Mesodermal cell (in vitro differentiated cells): ENCODE results near the gene SLC39A8.

Source experiments
- H3K27ac ChIP-seq: 2 replicates; pipeline ENCODE4 v1.7.0; 2013; ENCODE audit warnings: mild to moderate bottlenecking, low read depth, low read length, moderate library complexity; ENCODE audit not compliant: severe bottlenecking
- H3K36me3 ChIP-seq: 2 replicates; pipeline ENCODE4 v1.7.1; 2013; ENCODE audit warnings: mild to moderate bottlenecking, low read length, moderate library complexity; ENCODE audit not compliant: control insufficient read depth, insufficient read depth
- H3K4me1 ChIP-seq: one replicate; pipeline ENCODE4 v1.7.1; 2013; ENCODE audit warnings: mild to moderate bottlenecking, low read length; ENCODE audit not compliant: insufficient read depth, control insufficient read depth, poor library complexity, severe bottlenecking
- H3K4me3 ChIP-seq: 2 replicates; pipeline ENCODE4 v1.7.0; 2013; ENCODE audit warnings: low read length, control low read depth, mild to moderate bottlenecking; ENCODE audit not compliant: insufficient read depth, poor library complexity, severe bottlenecking; ENCODE audit errors: extremely low read depth
- H3K9me3 ChIP-seq: 2 replicates; pipeline ENCODE4 v1.7.1; 2013; ENCODE audit warnings: mild to moderate bottlenecking, low read length, moderate library complexity; ENCODE audit not compliant: control insufficient read depth
- WGBS, 2 experiments: methylation state at CpG; one replicate each; pipeline ENCODE4 v1.1.5; 2013; ENCODE audit warnings: missing lambda C conversion rate in 2 of 2; ENCODE audit not compliant: insufficient coverage in 2 of 2; 5-methylcytosine and 5-hydroxymethylcytosine counted together

The SLC39A8 gene

DNA sequence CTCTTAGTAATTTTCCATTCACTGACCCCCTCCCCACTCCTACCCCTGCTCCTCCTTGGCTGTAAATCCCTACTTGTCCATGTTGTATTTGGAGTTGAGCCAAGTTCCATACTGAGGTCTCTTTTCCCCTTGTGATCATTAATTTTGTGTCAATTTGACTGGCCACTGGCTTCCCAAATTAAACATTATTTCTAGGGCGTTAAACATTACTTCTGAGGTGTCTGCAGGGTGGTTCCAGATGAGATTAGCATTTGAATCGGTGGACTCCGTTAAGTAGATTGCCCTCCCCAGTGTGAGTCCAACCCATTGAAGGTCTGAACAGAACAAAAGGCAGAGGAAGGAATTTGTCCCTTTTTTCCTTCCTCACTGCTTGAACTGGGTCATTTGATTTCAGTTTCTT is 25.7 kb downstream of the SLC39A8 start:
- no peak overlapping the region for H3K4me3 ChIP-seq
- no peak overlapping the region for H3K27ac ChIP-seq
- H3K9me3 ChIP-seq = no peaks in the 10 kb centered on the region
- WGBS, 2 experiments = 7% methylated on average over 3 of the region's 3 CpGs; no CpG with 5 or more reads in 1 of the 2 experiments
- no peaks in the 10 kb centered on the region for H3K4me1 ChIP-seq
- H3K36me3 ChIP-seq = no peaks in the 10 kb centered on the region

DNA sequence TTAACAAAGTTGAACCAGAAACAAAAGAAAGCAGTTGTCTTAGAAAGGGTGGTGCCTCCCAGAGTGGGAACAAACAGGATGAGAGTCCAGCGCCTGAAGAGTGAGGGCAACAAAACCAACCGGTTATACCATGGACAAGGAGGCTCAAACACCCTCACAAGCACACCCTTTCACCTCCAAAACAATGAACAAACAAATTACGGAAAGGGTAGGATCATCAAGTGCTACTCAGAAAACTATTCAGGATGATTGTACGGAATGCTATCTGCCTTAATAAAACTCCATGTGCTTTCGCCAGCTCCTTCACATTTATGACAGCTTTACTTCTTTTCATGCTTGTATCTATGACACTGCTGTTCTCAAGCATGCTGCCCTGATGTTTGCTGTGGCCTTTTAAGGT is 26.8 kb downstream of the SLC39A8 start:
- Histone ChIP-seq H3K9me3 (no peaks in the 10 kb centered on the region), H3K4me3 (no peak overlapping the region), H3K4me1 (no peaks in the 10 kb centered on the region), H3K27ac (no peak overlapping the region), H3K36me3 (no peaks in the 10 kb centered on the region)
- WGBS, 2 experiments = 90 to 97% methylated on average over 4 of the region's 5 CpGs

GRCh38 chr4:102318105-102318504 is 27.2 kb downstream of the SLC39A8 start:
- no peaks in the 10 kb centered on the region for H3K9me3 ChIP-seq
- H3K4me1 ChIP-seq = no peaks in the 10 kb centered on the region
- no peaks in the 10 kb centered on the region for H3K36me3 ChIP-seq
- H3K4me3 ChIP-seq = no peak overlapping the region
- 100% methylated on average over 2 of the region's 3 CpGs; no CpG with 5 or more reads in 1 of the 2 experiments for WGBS, 2 experiments
- H3K27ac ChIP-seq = no peak overlapping the region

DNA sequence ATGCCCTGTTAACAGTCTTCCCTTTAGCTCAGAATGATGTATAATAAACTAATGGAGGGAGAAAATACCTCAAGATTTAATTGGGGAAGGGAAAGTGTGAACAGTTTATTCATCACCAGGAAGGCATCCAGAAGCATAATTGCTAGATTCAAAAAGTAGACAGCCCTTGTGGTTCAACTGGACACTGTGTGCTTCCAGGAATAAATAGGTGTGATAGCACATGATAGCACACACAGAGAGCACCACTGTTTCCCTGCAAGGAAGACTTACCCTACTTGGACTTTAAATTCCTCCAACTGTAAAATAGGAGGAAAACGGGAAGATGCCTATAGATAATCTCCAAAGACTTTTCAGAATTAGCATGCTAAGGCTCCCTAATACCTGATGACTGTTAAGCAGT is 27.8 kb downstream of the SLC39A8 start:
- H3K27ac ChIP-seq = no peak overlapping the region
- H3K4me1 ChIP-seq = no peaks in the 10 kb centered on the region
- no peaks in the 10 kb centered on the region for H3K9me3 ChIP-seq
- no peak overlapping the region for H3K4me3 ChIP-seq
- WGBS, 2 experiments = 63% methylated on average over 1 of the region's 1 CpG; no CpG with 5 or more reads in 1 of the 2 experiments
- H3K36me3 ChIP-seq = no peaks in the 10 kb centered on the region

DNA sequence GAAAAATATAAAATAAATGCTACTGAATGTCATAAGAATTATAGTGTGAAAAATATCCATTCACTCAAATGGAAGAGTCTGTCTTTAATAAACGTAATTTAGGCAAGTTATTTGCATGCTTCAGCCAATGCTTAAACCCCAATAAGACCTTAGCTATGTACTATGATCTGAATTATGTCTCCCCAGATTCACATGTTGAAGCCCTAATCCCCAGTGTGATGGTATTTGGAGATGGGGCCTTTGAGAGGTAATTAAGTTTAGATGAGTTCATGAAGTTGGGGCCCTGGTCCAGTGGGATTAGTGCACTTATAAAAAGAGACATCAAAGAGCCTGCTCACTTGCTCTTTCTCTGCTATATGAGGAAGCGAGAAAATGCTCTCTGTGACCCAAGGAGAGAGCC is 28.7 kb downstream of the SLC39A8 start:
- 88 to 94% methylated on average over 1 to 2 of the region's 2 CpGs for WGBS, 2 experiments
- Histone ChIP-seq H3K36me3 (no peaks in the 10 kb centered on the region), H3K27ac (no peak overlapping the region), H3K9me3 (no peaks in the 10 kb centered on the region), H3K4me1 (no peaks in the 10 kb centered on the region), H3K4me3 (no peak overlapping the region)

- Histone ChIP-seq H3K27ac (no peak overlapping the region), H3K9me3 (no peaks in the 10 kb centered on the region), H3K4me3 (no peak overlapping the region), H3K36me3 (no peaks in the 10 kb centered on the region), H3K4me1 (no peaks in the 10 kb centered on the region)
- WGBS, 2 experiments = 100% methylated on average over 1 of the region's 2 CpGs; no CpG with 5 or more reads in 1 of the 2 experiments
These were observed 29.8 kb downstream of the SLC39A8 start for GRCh38 chr4:102315532-102315931.

GRCh38 chr4:102312417-102312816 is 32.9 kb downstream of the SLC39A8 start:
- H3K9me3 ChIP-seq = no peaks in the 10 kb centered on the region
- WGBS, 2 experiments = no CpG with 5 or more reads among the region's 2 CpGs

GRCh38 chr4:102311912-102312311 is 33.4 kb downstream of the SLC39A8 start:
- Histone ChIP-seq H3K9me3 (no peaks in the 10 kb centered on the region), H3K4me3 (no peak overlapping the region), H3K27ac (no peak overlapping the region), H3K4me1 (no peaks in the 10 kb centered on the region), H3K36me3 (no peaks in the 10 kb centered on the region)
- no CpG with 5 or more reads among the region's 2 CpGs for WGBS, 2 experiments

More at GRCh38 chr4:102312417-102312816, 32.9 kb downstream of the SLC39A8 start:
- Histone ChIP-seq H3K36me3 (no peaks in the 10 kb centered on the region), H3K4me1 (no peaks in the 10 kb centered on the region), H3K27ac (no peak overlapping the region), H3K4me3 (no peak overlapping the region)

DNA sequence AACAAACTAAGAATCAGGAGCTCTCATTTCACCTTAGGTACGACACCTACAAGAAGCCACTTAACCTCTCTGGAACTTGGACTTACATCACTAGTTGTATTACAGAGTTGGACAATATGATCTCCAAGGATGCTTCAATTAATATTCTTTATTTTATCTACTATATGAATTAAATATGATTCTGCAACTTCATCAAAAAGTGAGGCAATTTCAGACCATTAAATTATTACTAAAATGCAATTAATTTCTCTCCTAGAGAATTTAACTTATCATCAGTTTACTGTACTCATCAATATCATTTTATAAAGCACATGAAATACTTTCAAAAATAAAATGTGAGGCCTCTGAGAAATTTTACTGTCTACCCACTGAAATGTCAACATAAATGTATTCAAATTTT is 33.9 kb downstream of the SLC39A8 start:
- no peaks in the 10 kb centered on the region for H3K4me1 ChIP-seq
- H3K36me3 ChIP-seq = no peaks in the 10 kb centered on the region
- H3K4me3 ChIP-seq = no peak overlapping the region
- no peak overlapping the region for H3K27ac ChIP-seq
- no CpG with 5 or more reads among the region's 1 CpG for WGBS, 2 experiments
- H3K9me3 ChIP-seq = no peaks in the 10 kb centered on the region

DNA sequence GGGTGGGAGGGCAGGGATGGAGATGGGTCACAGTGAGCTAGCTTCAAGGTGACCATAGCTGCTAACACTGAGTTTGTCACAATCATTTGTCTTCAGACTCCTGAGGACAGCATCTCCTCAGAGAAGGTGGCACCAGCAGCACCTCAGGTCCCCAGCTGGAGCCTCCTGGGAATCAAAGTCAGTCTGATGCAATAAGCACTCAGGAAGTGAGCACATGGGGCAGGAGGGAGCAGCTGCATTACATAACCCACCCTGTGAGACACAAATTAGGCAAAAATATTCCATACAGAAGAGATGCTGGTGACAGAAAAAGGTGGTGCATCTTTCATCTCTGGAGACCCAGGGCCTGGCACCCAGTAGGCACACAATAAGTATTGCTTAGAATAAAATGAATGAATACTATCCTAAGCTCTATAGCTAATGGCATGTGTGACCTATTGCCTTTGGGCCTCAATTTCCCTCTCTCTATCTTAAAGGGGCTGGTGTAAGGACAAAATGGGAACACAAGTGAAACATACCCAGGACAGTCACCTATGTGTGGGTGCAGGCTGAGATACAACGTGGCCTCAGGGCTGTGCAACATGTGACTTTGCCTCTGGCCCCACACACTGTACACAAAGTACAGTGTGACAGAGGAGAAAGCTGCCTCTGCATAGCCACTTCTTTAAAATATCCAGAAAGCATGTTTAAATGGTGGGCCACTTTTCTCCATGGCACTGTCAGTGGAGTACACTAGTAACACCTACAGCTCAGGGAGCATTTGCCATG is 37.1 kb downstream of the SLC39A8 start:
- Histone ChIP-seq H3K36me3 (no peaks in the 10 kb centered on the region), H3K4me3 (no peak overlapping the region), H3K4me1 (no peaks in the 10 kb centered on the region), H3K27ac (no peak overlapping the region), H3K9me3 (no peaks in the 10 kb centered on the region)
- WGBS, 2 experiments = 100% methylated on average over 1 of the region's 1 CpG; no CpG with 5 or more reads in 1 of the 2 experiments

- Histone ChIP-seq H3K4me1 (no peaks in the 10 kb centered on the region), H3K36me3 (no peaks in the 10 kb centered on the region), H3K4me3 (no peak overlapping the region), H3K27ac (no peak overlapping the region), H3K9me3 (no peaks in the 10 kb centered on the region)
- no CpG with 5 or more reads among the region's 1 CpG for WGBS, 2 experiments
These were observed 39.6 kb downstream of the SLC39A8 start for GRCh38 chr4:102305666-102306065.
